Colonic mucosa (tissue), 4 donors: ENCODE results near the gene ARHGAP29. TPM values are rescaled to one million over a fixed set of nuclear protein-coding genes. Genes with fewer than 3 reads are reported as not detected.

Source experiments
- DNase-seq: peaks from one replicate; pipeline ENCODE4 v3.0.0-alpha.2; 2020
- H3K27ac ChIP-seq: fragments of 200-600 bp; one replicate; pipeline ENCODE4 v1.8.0; 2021
- H3K27me3 ChIP-seq: fragments of 200-600 bp; one replicate; pipeline ENCODE4 v1.8.0; 2021
- H3K36me3 ChIP-seq: fragments of 200-600 bp; one replicate; pipeline ENCODE4 v1.8.0; 2021
- H3K4me1 ChIP-seq: fragments of 200-600 bp; one replicate; pipeline ENCODE4 v1.8.0; 2021; ENCODE audit warnings: mild to moderate bottlenecking
- H3K4me3 ChIP-seq: fragments of 200-600 bp; one replicate; pipeline ENCODE4 v1.8.0; 2021
- H3K9ac ChIP-seq, 2 donors: one replicate each; pipeline ENCODE4 v1.7.0; 2013; ENCODE audit warnings: control low read depth in 2 of 2, low read depth in 2 of 2, low read length in 2 of 2
- H3K9me3 ChIP-seq: fragments of 200-600 bp; one replicate; pipeline ENCODE4 v1.8.0; 2021
- CTCF ChIP-seq: fragments of 200-600 bp; IDR thresholded peaks from one replicate; pipeline ENCODE4 v1.8.0; 2022; ENCODE audit warnings: antibody characterized with exemption, mild to moderate bottlenecking
- intact Hi-C: fragments of 100-400 bp; cut with DNase I; formaldehyde crosslinking; loops from one replicate; pipeline ENCODE4 v1.14.1; 2022
- total RNA-seq, 2 donors: library from RNA; stranded (reverse); fragmentation: NEBNext Ultra II Directional in 1 of 2; extraction: Animal tissue kit (Norgen Biotek cat#: 25700) in 1 of 2; gene quantifications; one replicate each; pipeline ENCODE4 v1.2.1, GENCODE V29; 2021
- donor health status: healthy.
- donor health status: DM: no; HTN: no; CAD: no.
- donor health status: DM: no; HTN: no; CAD: no.

Gene ARHGAP29
- total RNA-seq, 2 donors from 2014 or later = 2.5 to 8.6 TPM

GRCh38 chr1:94283462-94283861 is 46.1 kb upstream of the ARHGAP29 start:
- no peak overlapping the region for H3K27ac ChIP-seq

GRCh38 chr1:94282143-94282711 is 44.8 kb upstream of the ARHGAP29 start:
- Histone ChIP-seq H3K27ac (no peak overlapping the region), H3K9ac (no peak overlapping the region), H3K36me3 (no peaks in the 10 kb centered on the region), H3K4me1 (no peaks in the 10 kb centered on the region), H3K4me3 (no peak overlapping the region), H3K9me3 (no peaks in the 10 kb centered on the region), H3K27me3 (no peaks in the 10 kb centered on the region)
- no peak for DNase-seq
- TF ChIP-seq CTCF = no peak
- intact Hi-C loops = no loop called here

More at GRCh38 chr1:94283462-94283861, 46.1 kb upstream of the ARHGAP29 start:
- Histone ChIP-seq H3K36me3 (no peaks in the 10 kb centered on the region), H3K9ac (no peak overlapping the region), H3K9me3 (no peaks in the 10 kb centered on the region), H3K4me1 (no peaks in the 10 kb centered on the region), H3K27me3 (no peaks in the 10 kb centered on the region), H3K4me3 (no peak overlapping the region)
- TF ChIP-seq CTCF = no peak
- intact Hi-C loops = no loop called here
- DNase-seq = no peak

DNA sequence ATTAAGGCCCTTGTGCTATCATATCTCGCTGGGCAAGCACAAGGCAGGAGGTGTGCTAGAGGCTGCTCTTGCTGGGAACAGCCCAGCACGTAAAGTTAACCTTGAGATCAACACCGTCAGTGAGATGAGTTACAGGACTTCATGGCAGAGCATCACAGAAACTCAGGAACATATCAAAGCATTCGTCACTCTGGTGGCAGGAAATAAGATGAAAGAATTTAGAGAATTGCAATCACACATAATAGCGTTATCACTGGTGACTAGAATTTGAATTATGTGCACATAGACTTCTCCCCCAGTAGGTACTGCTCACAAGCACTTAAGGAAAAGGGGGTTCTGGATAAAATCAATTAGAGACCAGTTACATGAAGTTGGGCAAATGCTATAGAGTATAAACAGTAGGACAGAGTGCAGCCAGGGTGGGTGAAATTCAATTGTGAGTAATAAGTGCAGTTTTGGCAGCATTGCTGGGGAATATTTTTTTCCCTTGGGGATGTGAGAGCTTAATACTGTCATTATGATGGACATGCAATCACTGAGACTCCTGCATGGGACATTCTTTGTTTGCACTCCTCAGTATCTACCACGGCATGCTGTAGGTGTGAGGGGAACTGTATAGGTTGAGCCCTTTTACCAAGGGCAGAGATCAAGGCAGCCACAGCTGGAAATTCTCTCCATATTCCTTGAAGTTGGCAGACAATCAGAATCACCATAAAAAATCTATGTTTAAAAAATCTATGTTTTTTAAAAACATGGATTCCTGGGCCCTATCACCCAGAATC is 44.2 kb upstream of the ARHGAP29 start:
- Histone ChIP-seq H3K9me3 (no peaks in the 10 kb centered on the region), H3K27ac (no peak overlapping the region), H3K4me1 (no peaks in the 10 kb centered on the region), H3K4me3 (no peak overlapping the region), H3K36me3 (no peaks in the 10 kb centered on the region), H3K9ac (no peak overlapping the region), H3K27me3 (no peaks in the 10 kb centered on the region)
- TF ChIP-seq CTCF = no peak
- intact Hi-C loops = no loop called here
- DNase-seq = no peak

- DNase-seq = no peak
- Histone ChIP-seq H3K36me3 (no peaks in the 10 kb centered on the region), H3K9me3 (no peaks in the 10 kb centered on the region), H3K27ac (no peak overlapping the region), H3K9ac (no peak overlapping the region), H3K27me3 (no peaks in the 10 kb centered on the region), H3K4me3 (no peak overlapping the region), H3K4me1 (no peaks in the 10 kb centered on the region)
- intact Hi-C loops = no loop called here
- TF ChIP-seq CTCF = no peak
Measured at GRCh38 chr1:94280541-94280940, 43.2 kb upstream of the ARHGAP29 start.

DNA sequence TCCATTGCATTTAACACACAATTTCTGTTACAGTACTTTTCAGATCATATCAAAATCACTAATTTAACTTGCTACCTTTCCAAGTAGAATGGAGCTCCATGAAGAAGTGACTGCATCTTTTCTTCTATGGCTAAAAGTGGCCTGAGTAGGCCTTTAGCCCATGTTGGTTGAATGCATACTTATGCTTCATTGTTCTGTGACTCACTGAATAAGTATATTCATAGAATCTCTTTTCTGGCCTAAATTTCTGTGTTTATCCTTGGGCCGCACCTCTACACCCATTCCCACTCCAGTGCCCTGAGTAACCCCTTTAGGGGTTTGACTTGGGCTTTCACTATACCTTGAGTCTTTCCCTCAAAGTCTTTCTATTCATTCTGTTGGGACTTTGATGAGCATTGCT is 42.1 kb upstream of the ARHGAP29 start:
- DNase-seq = no peak
- Histone ChIP-seq H3K9me3 (no peaks in the 10 kb centered on the region), H3K27me3 (no peaks in the 10 kb centered on the region), H3K9ac (no peak overlapping the region), H3K4me3 (no peak overlapping the region), H3K36me3 (no peaks in the 10 kb centered on the region), H3K4me1 (no peaks in the 10 kb centered on the region), H3K27ac (no peak overlapping the region)
- no peak for TF ChIP-seq CTCF
- intact Hi-C loops = no loop called here
